Aorta (tissue), 5 donors: Measurements from ENCODE around the gene SBF1. TPM values are rescaled to one million over a fixed set of nuclear protein-coding genes. Genes with fewer than 3 reads are reported as not detected.

Experiments
- ATAC-seq: fragments of 200-7000 bp; cut with Tn5 transposase; one replicate; pipeline ENCODE4 v1.9.1; 2022; ENCODE audit warnings: moderate library complexity; ENCODE audit not compliant: low FRiP score
- DNase-seq, 2 donors: peaks; one replicate each; pipeline ENCODE4 v3.0.0-alpha.2; 2020
- H3K27ac ChIP-seq, 2 donors: one replicate each; pipeline ENCODE4 v1.5.1; 2013; ENCODE audit warnings: low read length in 2 of 2, mild to moderate bottlenecking in 2 of 2, moderate library complexity in 2 of 2, control low read depth in 1 of 2, inconsistent platforms in 1 of 2, low read depth in 1 of 2
- H3K27me3 ChIP-seq, 2 donors: one replicate each; pipeline ENCODE4 v1.6.1; 2013; ENCODE audit warnings: control low read depth in 1 of 2, low read length in 1 of 2, mild to moderate bottlenecking in 1 of 2, moderate library complexity in 1 of 2; ENCODE audit not compliant: insufficient read depth in 2 of 2, control insufficient read depth in 1 of 2
- H3K36me3 ChIP-seq, 2 donors: one replicate each; pipeline ENCODE4 v1.6.1; 2013; ENCODE audit warnings: control low read depth in 1 of 2, low read length in 1 of 2, mild to moderate bottlenecking in 1 of 2; ENCODE audit not compliant: insufficient read depth in 2 of 2, control insufficient read depth in 1 of 2
- H3K4me1 ChIP-seq, 2 donors: one replicate each; pipeline ENCODE4 v1.6.1; 2013; ENCODE audit warnings: low read length in 2 of 2, control low read depth in 1 of 2, mild to moderate bottlenecking in 1 of 2, moderate library complexity in 1 of 2; ENCODE audit not compliant: insufficient read depth in 2 of 2, control insufficient read depth in 1 of 2
- H3K4me3 ChIP-seq, 2 donors: one replicate each; pipeline ENCODE4 v1.5.1; 2013; ENCODE audit warnings: low read length in 2 of 2, control low read depth in 1 of 2, mild to moderate bottlenecking in 1 of 2
- H3K9me3 ChIP-seq: one replicate; pipeline ENCODE4 v1.6.1; 2013; ENCODE audit warnings: mild to moderate bottlenecking, low read length; ENCODE audit not compliant: control insufficient read depth
- WGBS, 2 donors: extraction: QIAGEN DNeasy Blood & Tissue Kit; methylation state at CpG; one replicate each; pipeline ENCODE4 v1.1.7; 2013; 5-methylcytosine and 5-hydroxymethylcytosine counted together
- intact Hi-C, 2 donors: fragments of 100-400 bp; cut with DNase I; formaldehyde crosslinking; loops; one replicate each; pipeline versions ENCODE4 v1.14.2 to v1.15.0; 2022
- polyA plus RNA-seq, 2 donors: library from polyadenylated mRNA; stranded (reverse); fragments of 200-250 nt; gene quantifications; one replicate each; pipeline ENCODE4 v1.2.3, GENCODE V29; 2013
- total RNA-seq, 2 donors: library from RNA; stranded (reverse); fragmentation: NEBNext Ultra II Directional; extraction: Animal tissue kit (Norgen Biotek cat#: 25700); gene quantifications; one replicate each; pipeline ENCODE4 v1.2.1, GENCODE V29; 2021
- donor health status: healthy with polysubstance abuse.
- donor health status: Bipolar disorder and iron deficiency.
- donor health status: DM: no; HTN: no; CAD: no.
- donor health status: DM: no; HTN: no; CAD: no.
- donor health status: DM: yes; HTN: yes; CAD: no.

The SBF1 gene
- total and polyA plus RNA-seq, 4 donors, result 17.8 to 77.9 (median 57.6) TPM

- H3K4me1 ChIP-seq, result no peaks in the 10 kb centered on the region
- no peak overlapping the region for H3K4me3 ChIP-seq
- no peaks in the 10 kb centered on the region for H3K27me3 ChIP-seq
- intact Hi-C loops, result no loop called here
- WGBS, 2 donors, result 91 to 92% methylated on average over 7 to 8 of the region's 8 CpGs
- no peak overlapping the region for H3K27ac ChIP-seq
- no peaks in the 10 kb centered on the region for H3K9me3 ChIP-seq
- H3K36me3 ChIP-seq, result no peaks in the 10 kb centered on the region
- ATAC-seq, result no peak
- no peak for DNase-seq
These were observed 8.7 kb upstream of the SBF1 start for GRCh38 chr22:50483556-50483955.

GRCh38 chr22:50483106-50483505 lies 8.3 kb upstream of the SBF1 start:
- 83 to 88% methylated on average over 9 to 10 of the region's 10 CpGs for WGBS, 2 donors
- Histone ChIP-seq H3K27ac (no peak overlapping the region), H3K4me3 (no peak overlapping the region), H3K27me3 (no peaks in the 10 kb centered on the region), H3K4me1 (no peaks in the 10 kb centered on the region), H3K9me3 (no peaks in the 10 kb centered on the region), H3K36me3 (no peaks in the 10 kb centered on the region)
- ATAC-seq, result no peak
- intact Hi-C loops, result no loop called here
- no peak for DNase-seq

GRCh38 chr22:50482107-50483074 lies 7.6 kb upstream of the SBF1 start:
- DNase-seq, result peak in 1 of 2 donors; percentile 47
- no peaks in the 10 kb centered on the region for H3K9me3 ChIP-seq
- no peak overlapping the region for H3K4me3 ChIP-seq
- intact Hi-C loops, result no loop called here
- no peaks in the 10 kb centered on the region for H3K36me3 ChIP-seq
- H3K27ac ChIP-seq, result no peak overlapping the region
- WGBS, 2 donors, result 76% methylated on average over 35 of the region's 35 CpGs
- no peak for ATAC-seq
- H3K4me1 ChIP-seq, result no peaks in the 10 kb centered on the region
- no peaks in the 10 kb centered on the region for H3K27me3 ChIP-seq

- no peaks in the 10 kb centered on the region for H3K27me3 ChIP-seq
- WGBS, 2 donors, result 3 to 4% methylated on average over 43 to 70 of the region's 70 CpGs
- H3K27ac ChIP-seq, result no peak within 1 kb of the TSS
- intact Hi-C loops, result no loop called here
- H3K4me1 ChIP-seq, result no peaks in the 10 kb centered on the region
- peak within 1 kb of the TSS in 1 of 2 donors; percentile 17 for H3K4me3 ChIP-seq
- no peak for ATAC-seq
- no peaks in the 10 kb centered on the region for H3K36me3 ChIP-seq
- DNase-seq, result peak in 1 of 2 donors; percentile 47
- H3K9me3 ChIP-seq, result no peaks in the 10 kb centered on the region
These were observed 6.7 kb upstream of the SBF1 start, which contains the start of gene ADM2 for GRCh38 chr22:50481440-50482106. TSS of gene ADM2 (plus strand) at chr22:50481543. CDS start at chr22:50481848, 305 bp downstream.

GRCh38 chr22:50481045-50481439 lies 6.2 kb upstream of the SBF1 start:
- WGBS, 2 donors, result 1 to 3% methylated on average over 41 to 45 of the region's 45 CpGs
- H3K27ac ChIP-seq, result no peak overlapping the region
- DNase-seq (no peak), ATAC-seq (no peak)
- no peaks in the 10 kb centered on the region for H3K36me3 ChIP-seq
- H3K4me1 ChIP-seq, result no peaks in the 10 kb centered on the region
- intact Hi-C loops, result no loop called here
- H3K9me3 ChIP-seq, result no peaks in the 10 kb centered on the region
- H3K4me3 ChIP-seq, result peak overlapping the region in 1 of 2 donors; percentile 17
- H3K27me3 ChIP-seq, result no peaks in the 10 kb centered on the region

GRCh38 chr22:50479721-50480120 lies 4.9 kb upstream of the SBF1 start:
- intact Hi-C loops, result no loop called here
- WGBS, 2 donors, result 70 to 73% methylated on average over 11 of the region's 11 CpGs
- no peaks in the 10 kb centered on the region for H3K9me3 ChIP-seq
- H3K27me3 ChIP-seq, result no peaks in the 10 kb centered on the region
- no peaks in the 10 kb centered on the region for H3K36me3 ChIP-seq
- H3K27ac ChIP-seq, result no peak overlapping the region
- DNase-seq, result no peak
- no peaks in the 10 kb centered on the region for H3K4me1 ChIP-seq
- no peak for ATAC-seq
- H3K4me3 ChIP-seq, result no peak overlapping the region

GRCh38 chr22:50477923-50478322 lies 3.1 kb upstream of the SBF1 start:
- intact Hi-C loops, result no loop called here
- DNase-seq (no peak), ATAC-seq (no peak)
- Histone ChIP-seq H3K4me3 (no peak overlapping the region), H3K36me3 (no peaks in the 10 kb centered on the region), H3K27me3 (no peaks in the 10 kb centered on the region), H3K4me1 (no peaks in the 10 kb centered on the region), H3K9me3 (no peaks in the 10 kb centered on the region), H3K27ac (no peak overlapping the region)
- 93% methylated on average over 12 of the region's 12 CpGs for WGBS, 2 donors

- no peaks in the 10 kb centered on the region for H3K27me3 ChIP-seq
- DNase-seq, result no peak
- WGBS, 2 donors, result 76 to 82% methylated on average over 7 of the region's 7 CpGs
- ATAC-seq, result no peak
- H3K4me3 ChIP-seq, result no peak overlapping the region
- intact Hi-C loops, result no loop called here
- no peaks in the 10 kb centered on the region for H3K36me3 ChIP-seq
- H3K27ac ChIP-seq, result no peak overlapping the region
- H3K4me1 ChIP-seq, result no peaks in the 10 kb centered on the region
- H3K9me3 ChIP-seq, result no peaks in the 10 kb centered on the region
These were observed 2.0 kb upstream of the SBF1 start for GRCh38 chr22:50476868-50477267.
